ENCODE results near the gene COMMD1.

- TF ChIP-seq POLR2AphosphoS5 (IDR thresholded peaks at IDR 0.05) (no peak), CTCF (IDR thresholded peaks at IDR 0.05 in 8 of 11, conservative IDR thresholded peaks at IDR 0.05 in 3 of 11) (no peak)
Measured at GRCh38 chr2:61946666-61947065, 41.2 kb downstream of the COMMD1 start.
